ENCODE data around the gene POU2F2. TPM values are rescaled to one million over a fixed set of nuclear protein-coding genes. Genes with fewer than 3 reads are reported as not detected.

POU2F2 gene
- total RNA-seq, 1 experiment from 2014 or later: 0.89 TPM

GRCh38 chr19:42154471-42155323, 22.5 kb upstream of the POU2F2 start:
- H3K9me3 ChIP-seq (ENCODE audit: control insufficient read depth in 1 of 2, insufficient read depth in 1 of 2, low read depth in 1 of 2, low read length in 2 of 2): no peaks in the 10 kb centered on the region
- TF ChIP-seq CBX3 (IDR thresholded peaks at IDR 0.05; ENCODE audit: low read depth): no peak
- TF ChIP-seq MAX (IDR thresholded peaks at IDR 0.05): no peak
- no peak for TF ChIP-seq EZH2 (IDR thresholded peaks at IDR 0.05)
- TF ChIP-seq ZBTB33 (IDR thresholded peaks at IDR 0.05; ENCODE audit: extremely low read depth, insufficient replicate concordance, low read length): no peak
- TF ChIP-seq POLR2AphosphoS5 (IDR thresholded peaks at IDR 0.05; ENCODE audit: low read depth, low read length): no peak
- TF ChIP-seq FOSL1 (IDR thresholded peaks at IDR 0.05; ENCODE audit: low read depth): no peak
- intact Hi-C loops (cut with micrococcal nuclease): no loop called here
- DNase-seq (ENCODE audit: low read depth, low spot score) (no peak), ATAC-seq (no peak)
- CTCF ChIA-PET: no interaction called here
- POLR2A ChIA-PET: no interaction called here
- no peak overlapping the region for H3K4me3 ChIP-seq (replicated peaks in 1 of 2; ENCODE audit: low read depth in 1 of 2, low read length in 2 of 2)
- H3K9me2 ChIP-seq (ENCODE audit: insufficient read depth): no peaks in the 10 kb centered on the region
- no peak overlapping the region for H3K9ac ChIP-seq (ENCODE audit: low read length)
- H4K20me1 ChIP-seq (ENCODE audit: insufficient read depth): no peaks in the 10 kb centered on the region
- no TSS peak for BruUV-seq (replicated peaks)
- no peak overlapping the region for H3K4me2 ChIP-seq (ENCODE audit: low read length)
- H3K27me3 ChIP-seq (ENCODE audit: insufficient read depth, low read length): peaks cover 24% of the 10 kb centered on the region
- no peak overlapping the region for H3K27ac ChIP-seq (ENCODE audit: low read depth, low read length)
- RAD21 ChIA-PET (ENCODE audit: low non-redundant PET in 1 of 2, low total read pairs in 2 of 2, uncharacterized antibody in 2 of 2, unreplicated experiment in 2 of 2): no interaction called here
- no peaks in the 10 kb centered on the region for H3K4me1 ChIP-seq (ENCODE audit: control insufficient read depth in 1 of 2, insufficient read depth in 2 of 2, low read length in 2 of 2)
- no peaks in the 10 kb centered on the region for H3K79me2 ChIP-seq (ENCODE audit: insufficient read depth, low read length)
- no peaks in the 10 kb centered on the region for H3K36me3 ChIP-seq (ENCODE audit: control insufficient read depth in 1 of 2, insufficient read depth in 2 of 2, low read length in 2 of 2)
- no peak overlapping the region for H2AFZ ChIP-seq (ENCODE audit: low read depth, low read length, poor library complexity, severe bottlenecking)
